ENCODE measurements around the gene SLC8B1. TPM values are rescaled to one million over a fixed set of nuclear protein-coding genes. Genes with fewer than 3 reads are reported as not detected.

Gene SLC8B1
- polyA plus RNA-seq, 1 donor (not counting 4 experiments of a cell fraction or from before 2014, with no cell fraction given), result 8.0 TPM

GRCh38 chr12:113333418-113333750, 1.5 kb downstream of the SLC8B1 start:
- dilution Hi-C loops (cut with MboI; ENCODE audit: extremely low pct_ligation_motif_present, low sequenced_read_pairs), result no loop called here
- peak overlapping the region in 1 of 3 experiments; percentile 85 for H3K4me3 ChIP-seq (ENCODE audit: control insufficient read depth in 2 of 3, extremely low read depth in 1 of 3, insufficient read depth in 2 of 3, low read depth in 1 of 3, low read length in 3 of 3)

GRCh38 chr12:113332688-113333417, 2.1 kb downstream of the SLC8B1 start:
- DNase-seq (ENCODE audit: low read depth, low spot score) (no peak), FAIRE-seq (no peak)
- Histone ChIP-seq H3K4me1 (ENCODE audit: control insufficient read depth, extremely low read depth, insufficient read depth, low read length) (peaks cover 5% of the 10 kb centered on the region), H2AFZ (ENCODE audit: control insufficient read depth, low read length) (no peak overlapping the region), H3K4me2 (ENCODE audit: control insufficient read depth, extremely low read depth, insufficient read depth, low read depth, low read length) (no peak overlapping the region), H3K9me1 (ENCODE audit: control insufficient read depth, extremely low read depth, insufficient read depth, low read length) (no peaks in the 10 kb centered on the region), H3K4me3 (ENCODE audit: control insufficient read depth in 2 of 3, extremely low read depth in 1 of 3, insufficient read depth in 2 of 3, low read depth in 1 of 3, low read length in 3 of 3) (no peak overlapping the region), H3K27ac (ENCODE audit: control insufficient read depth, insufficient read depth, low read length) (no peak overlapping the region), H3K79me2 (ENCODE audit: control insufficient read depth, insufficient read depth, low read length) (no peaks in the 10 kb centered on the region), H3K9me3 (ENCODE audit: control insufficient read depth, low read depth, low read length) (no peaks in the 10 kb centered on the region), H3K9ac (ENCODE audit: control insufficient read depth, extremely low read depth, insufficient read depth, low read length) (no peak overlapping the region), H3K36me3 (ENCODE audit: control insufficient read depth in 2 of 2, extremely low read depth in 1 of 2, insufficient read depth in 2 of 2, low read length in 2 of 2) (peaks cover 4 to 10% of the 10 kb centered on the region in 2 experiments), H4K20me1 (ENCODE audit: control insufficient read depth, extremely low read depth, insufficient read depth, low read length) (no peaks in the 10 kb centered on the region), H3K27me3 (ENCODE audit: control insufficient read depth, extremely low read depth, insufficient read depth, low read length) (no peaks in the 10 kb centered on the region)
- TF ChIP-seq CTCF (optimal IDR thresholded peaks at IDR 0.05 in 1 of 3, IDR thresholded peaks at IDR 0.05 in 1 of 3, conservative IDR thresholded peaks at IDR 0.05 in 1 of 3; ENCODE audit: extremely low read depth in 1 of 3, insufficient read depth in 2 of 3, low read length in 3 of 3), result no peak
- no peak for TF ChIP-seq EZH2 (IDR thresholded peaks at IDR 0.05; ENCODE audit: low read length)
- dilution Hi-C loops (cut with MboI; ENCODE audit: extremely low pct_ligation_motif_present, low sequenced_read_pairs), result no loop called here

More at GRCh38 chr12:113333418-113333750, 1.5 kb downstream of the SLC8B1 start:
- FAIRE-seq, result no peak
- Histone ChIP-seq H2AFZ (ENCODE audit: control insufficient read depth, low read length) (no peak overlapping the region), H3K9ac (ENCODE audit: control insufficient read depth, extremely low read depth, insufficient read depth, low read length) (no peak overlapping the region), H3K4me1 (ENCODE audit: control insufficient read depth, extremely low read depth, insufficient read depth, low read length) (peaks cover 5% of the 10 kb centered on the region), H3K4me2 (ENCODE audit: control insufficient read depth, extremely low read depth, insufficient read depth, low read depth, low read length) (no peak overlapping the region), H4K20me1 (ENCODE audit: control insufficient read depth, extremely low read depth, insufficient read depth, low read length) (no peaks in the 10 kb centered on the region), H3K27ac (ENCODE audit: control insufficient read depth, insufficient read depth, low read length) (no peak overlapping the region), H3K27me3 (ENCODE audit: control insufficient read depth, extremely low read depth, insufficient read depth, low read length) (no peaks in the 10 kb centered on the region), H3K79me2 (ENCODE audit: control insufficient read depth, insufficient read depth, low read length) (no peaks in the 10 kb centered on the region), H3K9me1 (ENCODE audit: control insufficient read depth, extremely low read depth, insufficient read depth, low read length) (no peaks in the 10 kb centered on the region), H3K36me3 (ENCODE audit: control insufficient read depth in 2 of 2, extremely low read depth in 1 of 2, insufficient read depth in 2 of 2, low read length in 2 of 2) (peaks cover 4 to 9% of the 10 kb centered on the region in 2 experiments), H3K9me3 (ENCODE audit: control insufficient read depth, low read depth, low read length) (no peaks in the 10 kb centered on the region)
- DNase-seq (ENCODE audit: low read depth, low spot score), result no peak
- TF ChIP-seq CTCF (optimal IDR thresholded peaks at IDR 0.05 in 1 of 3, IDR thresholded peaks at IDR 0.05 in 1 of 3, conservative IDR thresholded peaks at IDR 0.05 in 1 of 3; ENCODE audit: extremely low read depth in 1 of 3, insufficient read depth in 2 of 3, low read length in 3 of 3) (no peak), EZH2 (IDR thresholded peaks at IDR 0.05; ENCODE audit: low read length) (no peak)

Data from keratinocyte (primary cell).